Mammary epithelial cell (primary cell): ENCODE results near the gene CPA1.

Experiments
- CTCF ChIP-seq, 2 donors: IDR thresholded peaks in 1 of 2; conservative IDR thresholded peaks in 1 of 2; 2 replicates each; pipeline ENCODE4 v1.5.1; 2011 to 2012; ENCODE audit warnings: inconsistent platforms in 2 of 2, low read length in 2 of 2, mild to moderate bottlenecking in 2 of 2, control low read depth in 1 of 2, low read depth in 1 of 2; ENCODE audit not compliant: insufficient read depth in 1 of 2; ENCODE audit errors: extremely low read depth in 1 of 2
- EZH2 ChIP-seq: IDR thresholded peaks from 2 replicates; pipeline ENCODE4 v1.6.1; 2012; ENCODE audit warnings: low read length, inconsistent platforms, borderline replicate concordance

GRCh38 chr7:130405003-130405402 lies 24.7 kb downstream of the CPA1 start:
- TF ChIP-seq CTCF (conservative IDR thresholded peaks at IDR 0.05 in 1 of 2, IDR thresholded peaks at IDR 0.05 in 1 of 2; ENCODE audit: extremely low read depth in 1 of 2, insufficient read depth in 1 of 2, low read depth in 1 of 2, low read length in 2 of 2) (no peak), EZH2 (no peak)
